Measurements from ENCODE around the gene TGFBRAP1.

Gene TGFBRAP1

DNA sequence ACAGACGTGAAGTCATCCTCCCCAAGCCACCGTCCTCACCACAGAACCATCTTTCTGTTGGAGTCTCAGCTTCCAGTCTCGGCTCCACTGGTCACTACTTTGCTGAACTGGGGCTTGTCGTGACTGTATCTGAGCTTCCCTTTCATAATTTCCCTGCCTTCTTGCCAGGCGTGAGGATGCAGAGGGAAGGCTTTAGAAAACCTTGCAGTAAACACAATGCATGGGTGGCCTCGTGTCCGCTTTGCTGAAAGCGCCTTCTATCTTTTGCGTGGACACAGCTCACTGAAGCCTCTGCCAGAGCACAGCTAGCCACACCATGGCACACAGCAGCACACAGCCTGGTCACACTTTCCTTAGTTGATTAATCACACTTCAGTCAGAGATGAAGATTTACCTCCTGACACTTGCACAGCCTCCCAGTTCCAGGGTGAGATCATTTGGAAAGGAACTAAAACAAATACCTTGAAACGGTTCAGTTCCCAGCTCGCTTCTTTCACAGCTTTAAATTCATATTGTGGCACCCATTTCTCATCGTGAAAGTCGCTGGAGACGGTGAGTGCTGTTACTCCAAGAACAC is 90.8 kb downstream of the TGFBRAP1 start:
- DNase-seq, result no peak

DNA sequence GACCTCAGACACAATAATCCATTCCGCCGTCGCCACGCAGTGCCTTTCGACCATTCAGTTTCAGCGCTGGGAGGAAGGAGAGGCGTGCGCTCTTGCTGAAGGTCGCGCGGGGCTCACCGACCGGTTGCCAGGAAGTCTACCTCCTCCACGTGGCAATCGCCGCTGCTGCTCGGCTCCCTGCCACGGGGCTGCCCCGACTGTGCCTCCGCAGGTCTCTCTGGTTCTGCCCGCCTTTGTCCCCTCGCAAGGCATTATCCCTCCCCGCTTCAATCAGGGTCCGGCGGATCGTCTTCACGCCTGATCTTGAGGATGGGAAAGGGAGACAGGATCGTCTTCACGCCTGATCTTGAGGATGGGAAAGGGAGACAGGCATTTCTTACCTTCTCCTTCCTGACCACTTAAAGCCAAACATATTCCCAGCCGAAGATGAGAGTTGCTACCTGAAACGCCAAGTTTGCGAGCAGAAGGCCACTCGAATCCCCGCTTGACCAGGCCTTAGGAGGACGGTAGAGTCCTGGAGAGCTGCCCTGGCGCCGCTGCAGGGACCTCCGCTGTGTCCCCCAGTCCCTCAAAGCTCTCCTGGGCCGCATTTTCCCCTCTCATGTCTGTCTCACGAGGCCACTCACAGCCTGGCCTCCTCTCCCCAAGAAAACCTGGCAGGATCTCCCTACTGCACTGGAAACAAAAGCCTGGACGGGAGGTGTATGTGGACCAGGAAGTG is 92.3 kb downstream of the TGFBRAP1 start:
- DNase-seq, result no peak

DNA sequence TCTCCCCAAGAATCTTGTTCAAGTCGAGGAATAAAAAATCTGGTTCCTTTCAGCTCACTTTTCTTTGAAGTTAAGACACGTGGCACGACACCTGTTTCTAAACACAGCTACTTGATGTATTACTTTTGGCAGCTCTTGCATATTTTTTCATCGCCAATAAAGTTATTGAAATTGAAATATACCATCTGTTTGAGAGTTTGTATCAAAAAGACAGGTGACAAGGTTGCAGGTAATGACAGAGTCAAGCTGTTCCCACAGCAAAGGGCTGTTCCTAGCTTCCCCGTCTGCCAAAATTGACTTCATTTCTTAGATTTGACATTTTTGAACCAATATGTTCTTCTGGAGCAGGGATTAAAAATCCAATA is 93.5 kb downstream of the TGFBRAP1 start:
- DNase-seq, result no peak

DNA sequence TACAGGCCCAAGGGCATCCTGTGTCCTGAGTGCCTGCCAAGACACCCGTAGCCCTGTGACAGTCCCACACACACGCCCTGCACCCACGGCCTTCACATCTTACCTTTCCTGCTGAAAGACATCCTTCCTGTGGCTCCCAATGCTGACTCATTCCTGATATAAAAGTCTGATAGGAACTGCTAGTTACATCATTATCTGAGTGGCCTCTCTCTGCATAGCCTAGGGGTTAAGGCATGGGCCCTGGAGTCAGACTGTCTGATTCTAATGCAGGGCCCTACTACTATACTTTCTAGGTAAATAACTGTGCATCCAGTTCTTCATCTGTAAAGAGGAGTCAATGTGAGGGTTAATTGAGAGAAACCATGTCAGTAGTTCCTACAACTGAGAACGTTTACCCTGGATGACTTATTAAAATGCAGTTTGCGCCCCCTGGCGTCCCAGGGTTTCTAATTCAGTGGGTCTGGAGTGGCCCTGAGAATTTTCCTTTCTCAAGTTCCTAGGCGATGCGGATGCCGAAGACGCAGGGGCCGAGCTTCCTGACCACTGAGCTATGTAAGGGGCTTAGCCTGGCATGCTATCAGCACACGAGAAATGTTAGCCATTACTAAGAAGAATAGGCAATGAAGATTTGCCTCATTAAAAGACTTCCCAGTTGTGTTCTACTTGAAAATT is 94.0 kb downstream of the TGFBRAP1 start:
- DNase-seq, result peak in 41 of 51 donors; percentile 0 to 84 (median 29)

GRCh38 chr2:105231232-105231619 is 98.3 kb downstream of the TGFBRAP1 start:
- no peak for DNase-seq

DNA sequence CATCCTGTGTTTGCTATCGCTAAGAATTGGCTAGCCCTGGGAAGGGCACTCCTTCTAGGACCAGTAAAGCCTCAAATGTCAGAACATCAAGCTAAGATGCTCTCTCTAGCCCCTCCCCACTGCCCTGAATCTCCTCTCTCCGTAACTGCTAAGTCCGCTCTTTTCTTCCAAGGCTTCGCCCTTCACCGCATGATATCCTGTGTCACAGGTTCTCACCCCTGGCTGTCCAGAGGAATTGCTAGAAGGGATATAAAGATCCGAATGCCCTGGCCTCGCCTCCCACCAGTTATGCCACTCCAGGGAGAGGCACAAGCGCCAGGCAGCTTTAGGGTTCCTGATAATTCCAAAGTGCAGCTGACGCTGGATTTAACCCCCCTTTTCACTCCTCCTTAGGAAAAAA is 105.1 kb downstream of the TGFBRAP1 start:
- no peak for DNase-seq

- no peak for DNase-seq
Observed at GRCh38 chr2:105220604-105221003, 108.9 kb downstream of the TGFBRAP1 start.

- DNase-seq, result no peak
Observed at GRCh38 chr2:105215586-105216192, 113.8 kb downstream of the TGFBRAP1 start.
